Measurements from ENCODE around the gene KIFC1. TPM values are rescaled to one million over a fixed set of nuclear protein-coding genes. Genes with fewer than 3 reads are reported as not detected.

KIFC1 gene
- total and polyA plus RNA-seq, 9 of the 15 experiments (the other 6 are each of a cell fraction or from before 2014, with no cell fraction given), result 1.3 to 95.2 (median 76.9) TPM

DNA sequence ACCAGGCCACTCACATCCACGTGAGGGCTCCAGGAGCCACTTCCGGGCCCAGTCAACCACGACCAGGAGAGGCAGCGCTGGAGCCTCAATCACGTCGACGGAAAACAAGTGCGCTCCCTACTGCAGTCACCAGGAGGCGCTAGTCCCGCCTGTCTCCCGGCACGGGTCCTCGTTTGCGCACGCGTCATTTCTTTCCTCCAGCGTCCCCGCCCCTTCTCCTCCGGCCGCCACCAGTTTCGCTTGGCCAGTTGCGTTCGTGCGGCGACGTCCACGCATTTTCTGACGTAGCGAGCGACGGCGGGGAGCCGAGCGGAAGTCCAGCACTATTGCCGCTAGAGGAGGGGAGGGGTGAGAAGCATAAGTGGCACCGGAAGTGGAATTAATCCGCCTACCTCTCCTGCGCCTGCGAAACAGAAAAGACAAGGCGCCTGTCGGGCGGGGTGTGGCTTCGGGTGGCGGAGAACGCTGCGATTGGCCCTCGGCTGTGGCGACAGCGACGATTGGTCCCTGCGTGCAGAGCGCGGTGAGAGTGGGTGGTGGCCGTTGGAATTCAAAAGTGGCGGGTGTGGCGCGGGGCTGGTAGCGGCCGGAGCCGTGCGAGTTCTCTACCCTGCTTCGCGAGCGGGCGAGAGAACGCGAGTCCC lies at the start of gene KIFC1 (continued):
- TF ChIP-seq, protein P1, sequence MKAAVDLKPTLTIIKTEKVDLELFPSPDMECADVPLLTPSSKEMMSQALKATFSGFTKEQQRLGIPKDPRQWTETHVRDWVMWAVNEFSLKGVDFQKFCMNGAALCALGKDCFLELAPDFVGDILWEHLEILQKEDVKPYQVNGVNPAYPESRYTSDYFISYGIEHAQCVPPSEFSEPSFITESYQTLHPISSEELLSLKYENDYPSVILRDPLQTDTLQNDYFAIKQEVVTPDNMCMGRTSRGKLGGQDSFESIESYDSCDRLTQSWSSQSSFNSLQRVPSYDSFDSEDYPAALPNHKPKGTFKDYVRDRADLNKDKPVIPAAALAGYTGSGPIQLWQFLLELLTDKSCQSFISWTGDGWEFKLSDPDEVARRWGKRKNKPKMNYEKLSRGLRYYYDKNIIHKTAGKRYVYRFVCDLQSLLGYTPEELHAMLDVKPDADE (conservative IDR thresholded peaks at IDR 0.05; ENCODE audit: control insufficient read depth, low read depth, low read length), result peak; percentile 76
- TF ChIP-seq CC2D1A (IDR thresholded peaks at IDR 0.05), result peak; percentile 84
- TF ChIP-seq ZC3H8 (IDR thresholded peaks at IDR 0.05), result no peak
- no peak; the same call in 1 of the 2 replicates for TF ChIP-seq TGIF2 (CRISPR knock-in tag; IDR thresholded peaks at IDR 0.05)
- TF ChIP-seq, protein P2, sequence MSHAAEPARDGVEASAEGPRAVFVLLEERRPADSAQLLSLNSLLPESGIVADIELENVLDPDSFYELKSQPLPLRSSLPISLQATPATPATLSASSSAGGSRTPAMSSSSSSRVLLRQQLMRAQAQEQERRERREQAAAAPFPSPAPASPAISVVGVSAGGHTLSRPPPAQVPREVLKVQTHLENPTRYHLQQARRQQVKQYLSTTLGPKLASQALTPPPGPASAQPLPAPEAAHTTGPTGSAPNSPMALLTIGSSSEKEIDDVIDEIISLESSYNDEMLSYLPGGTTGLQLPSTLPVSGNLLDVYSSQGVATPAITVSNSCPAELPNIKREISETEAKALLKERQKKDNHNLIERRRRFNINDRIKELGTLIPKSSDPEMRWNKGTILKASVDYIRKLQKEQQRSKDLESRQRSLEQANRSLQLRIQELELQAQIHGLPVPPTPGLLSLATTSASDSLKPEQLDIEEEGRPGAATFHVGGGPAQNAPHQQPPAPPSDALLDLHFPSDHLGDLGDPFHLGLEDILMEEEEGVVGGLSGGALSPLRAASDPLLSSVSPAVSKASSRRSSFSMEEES (CRISPR knock-in tag; IDR thresholded peaks at IDR 0.05), result no peak
- TF ChIP-seq IFI16 (CRISPR knock-in tag; IDR thresholded peaks at IDR 0.05), result no peak
- no peak for TF ChIP-seq ZNF165 (CRISPR knock-in tag; IDR thresholded peaks at IDR 0.05; ENCODE audit: borderline replicate concordance)
- TF ChIP-seq, protein P3, sequence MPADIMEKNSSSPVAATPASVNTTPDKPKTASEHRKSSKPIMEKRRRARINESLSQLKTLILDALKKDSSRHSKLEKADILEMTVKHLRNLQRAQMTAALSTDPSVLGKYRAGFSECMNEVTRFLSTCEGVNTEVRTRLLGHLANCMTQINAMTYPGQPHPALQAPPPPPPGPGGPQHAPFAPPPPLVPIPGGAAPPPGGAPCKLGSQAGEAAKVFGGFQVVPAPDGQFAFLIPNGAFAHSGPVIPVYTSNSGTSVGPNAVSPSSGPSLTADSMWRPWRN (IDR thresholded peaks at IDR 0.05; ENCODE audit: low read depth), result no peak
- TF ChIP-seq ZFP30 (CRISPR knock-in tag; IDR thresholded peaks at IDR 0.05; ENCODE audit: borderline replicate concordance), result no peak
- TF ChIP-seq ZNF695 (CRISPR knock-in tag; IDR thresholded peaks at IDR 0.05), result no peak
- peak; percentile 92 for TF ChIP-seq SMC3 (conservative IDR thresholded peaks at IDR 0.05; ENCODE audit: insufficient read depth, low read depth, low read length)
- peak; percentile 97 for TF ChIP-seq CREB1 (IDR thresholded peaks at IDR 0.05)
- TF ChIP-seq CREB1 (CRISPR knock-in tag; IDR thresholded peaks at IDR 0.05), result peak; percentile 98
- no peak; the same call in 1 of the 2 replicates for TF ChIP-seq BACH1 (tag; IDR thresholded peaks at IDR 0.05)
- peak; percentile 99 for TF ChIP-seq GABPB1 (CRISPR knock-in tag; IDR thresholded peaks at IDR 0.05)
- peak; percentile 39; the same call in 1 of the 2 replicates for TF ChIP-seq EP300 (IDR thresholded peaks at IDR 0.05; ENCODE audit: low read length)
- TF ChIP-seq HMG20A (CRISPR knock-in tag; conservative IDR thresholded peaks at IDR 0.05), result no peak
- TF ChIP-seq RBM39 (optimal IDR thresholded peaks at IDR 0.05; ENCODE audit: low read depth, low read length), result no peak
- TF ChIP-seq ILF3 (IDR thresholded peaks at IDR 0.05; ENCODE audit: borderline replicate concordance), result no peak
- TF ChIP-seq, protein P4, sequence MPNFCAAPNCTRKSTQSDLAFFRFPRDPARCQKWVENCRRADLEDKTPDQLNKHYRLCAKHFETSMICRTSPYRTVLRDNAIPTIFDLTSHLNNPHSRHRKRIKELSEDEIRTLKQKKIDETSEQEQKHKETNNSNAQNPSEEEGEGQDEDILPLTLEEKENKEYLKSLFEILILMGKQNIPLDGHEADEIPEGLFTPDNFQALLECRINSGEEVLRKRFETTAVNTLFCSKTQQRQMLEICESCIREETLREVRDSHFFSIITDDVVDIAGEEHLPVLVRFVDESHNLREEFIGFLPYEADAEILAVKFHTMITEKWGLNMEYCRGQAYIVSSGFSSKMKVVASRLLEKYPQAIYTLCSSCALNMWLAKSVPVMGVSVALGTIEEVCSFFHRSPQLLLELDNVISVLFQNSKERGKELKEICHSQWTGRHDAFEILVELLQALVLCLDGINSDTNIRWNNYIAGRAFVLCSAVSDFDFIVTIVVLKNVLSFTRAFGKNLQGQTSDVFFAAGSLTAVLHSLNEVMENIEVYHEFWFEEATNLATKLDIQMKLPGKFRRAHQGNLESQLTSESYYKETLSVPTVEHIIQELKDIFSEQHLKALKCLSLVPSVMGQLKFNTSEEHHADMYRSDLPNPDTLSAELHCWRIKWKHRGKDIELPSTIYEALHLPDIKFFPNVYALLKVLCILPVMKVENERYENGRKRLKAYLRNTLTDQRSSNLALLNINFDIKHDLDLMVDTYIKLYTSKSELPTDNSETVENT (CRISPR knock-in tag; IDR thresholded peaks at IDR 0.05), result peak; percentile 91
- TF ChIP-seq ZNF253 (CRISPR knock-in tag; conservative IDR thresholded peaks at IDR 0.05), result no peak
- peak; percentile 74 for TF ChIP-seq ESRRA (IDR thresholded peaks at IDR 0.05; ENCODE audit: borderline replicate concordance, low read depth)
- peak; percentile 68; the same call in 1 of the 2 replicates for TF ChIP-seq KHSRP (IDR thresholded peaks at IDR 0.05)
- no peak for TF ChIP-seq KDM2B (CRISPR knock-in tag; IDR thresholded peaks at IDR 0.05)
- TF ChIP-seq, protein P5, sequence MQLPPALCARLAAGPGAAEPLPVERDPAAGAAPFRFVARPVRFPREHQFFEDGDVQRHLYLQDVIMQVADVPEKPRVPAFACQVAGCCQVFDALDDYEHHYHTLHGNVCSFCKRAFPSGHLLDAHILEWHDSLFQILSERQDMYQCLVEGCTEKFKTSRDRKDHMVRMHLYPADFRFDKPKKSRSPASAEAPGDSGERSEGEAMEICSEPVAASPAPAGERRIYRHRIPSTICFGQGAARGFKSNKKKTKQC (CRISPR knock-in tag; IDR thresholded peaks at IDR 0.05), result no peak
